Skeletal muscle satellite cell (primary cell): ENCODE results near the gene KRTAP1-5.
"Not testable (repeated sequence)": the region's sequence is repeated elsewhere in the genome, so short reads cannot be mapped to it uniquely, and the experiment has no call there.

Experiments
- H3K27me3 ChIP-seq: 2 replicates; pipeline ENCODE4 v1.7.0; 2013; ENCODE audit warnings: low read length; ENCODE audit not compliant: control insufficient read depth, insufficient read depth
- H3K36me3 ChIP-seq: 2 replicates; pipeline ENCODE4 v1.7.0; 2013; ENCODE audit warnings: mild to moderate bottlenecking, control low read depth, low read length; ENCODE audit not compliant: insufficient read depth
- H3K4me1 ChIP-seq: 2 replicates; pipeline ENCODE4 v1.7.0; 2013; ENCODE audit warnings: low read length; ENCODE audit not compliant: control insufficient read depth, insufficient read depth
- H3K4me2 ChIP-seq: 2 replicates; pipeline ENCODE4 v1.7.0; 2013; ENCODE audit warnings: mild to moderate bottlenecking, low read length
- H3K4me3 ChIP-seq: 2 replicates; pipeline ENCODE4 v1.7.0; 2013; ENCODE audit warnings: low read length
- H3K9ac ChIP-seq: 2 replicates; pipeline ENCODE4 v1.7.0; 2013; ENCODE audit warnings: mild to moderate bottlenecking, low read depth, low read length, moderate library complexity
- H3K9me3 ChIP-seq: replicated peaks from 2 replicates; pipeline ENCODE4 v1.7.0; 2013; ENCODE audit warnings: mild to moderate bottlenecking, control low read depth, low read length

Gene KRTAP1-5

GRCh38 chr17:41061964-41062363 lies 35.0 kb upstream of the KRTAP1-5 start:
- Histone ChIP-seq H3K4me2 (no peak overlapping the region), H3K36me3 (no peaks in the 10 kb centered on the region), H3K4me3 (no peak overlapping the region), H3K27me3 (no peaks in the 10 kb centered on the region), H3K9me3 (no peaks in the 10 kb centered on the region), H3K4me1 (peaks cover 60% of the 10 kb centered on the region), H3K9ac (peak overlapping the region; percentile 80)

- H3K4me1 ChIP-seq = peaks cover 49% of the 10 kb centered on the region
- no peaks in the 10 kb centered on the region for H3K9me3 ChIP-seq
- no peaks in the 10 kb centered on the region for H3K36me3 ChIP-seq
- H3K4me3 ChIP-seq = no peak within 1 kb of the TSS
- H3K9ac ChIP-seq = peak within 1 kb of the TSS; percentile 76
- no peaks in the 10 kb centered on the region for H3K27me3 ChIP-seq
- peak within 1 kb of the TSS; percentile 67 for H3K4me2 ChIP-seq
Observed at GRCh38 chr17:41060052-41060604, 33.1 kb upstream of the KRTAP1-5 start, which contains the start of gene KRTAP2-3. Gene KRTAP2-3 (minus strand): TSS chr17:41060114. CDS start chr17:41060050, 64 bp downstream.

GRCh38 chr17:41059276-41060051 lies 32.5 kb upstream of the KRTAP1-5 start:
- H3K9ac ChIP-seq = peak overlapping the region; percentile 76
- H3K36me3 ChIP-seq, H3K9me3 ChIP-seq, H3K27me3 ChIP-seq, H3K4me3 ChIP-seq: not testable (repeated sequence)
- peaks cover 49% of the 10 kb centered on the region for H3K4me1 ChIP-seq
- peak overlapping the region; percentile 67 for H3K4me2 ChIP-seq

GRCh38 chr17:41058741-41059140 lies 31.7 kb upstream of the KRTAP1-5 start:
- Histone ChIP-seq H3K4me1 (peaks cover 48% of the 10 kb centered on the region), H3K4me3 (no peak overlapping the region), H3K27me3 (no peaks in the 10 kb centered on the region), H3K9me3 (no peaks in the 10 kb centered on the region), H3K36me3 (no peaks in the 10 kb centered on the region), H3K4me2 (peak overlapping the region; percentile 22), H3K9ac (peak overlapping the region; percentile 71)

- Histone ChIP-seq H3K4me1 (peaks cover 41% of the 10 kb centered on the region), H3K9ac (no peak overlapping the region), H3K27me3 (no peaks in the 10 kb centered on the region), H3K36me3 (no peaks in the 10 kb centered on the region), H3K4me3 (no peak overlapping the region), H3K9me3 (no peaks in the 10 kb centered on the region), H3K4me2 (no peak overlapping the region)
Observed at GRCh38 chr17:41057547-41057946, 30.5 kb upstream of the KRTAP1-5 start.

- H3K4me3 ChIP-seq, H3K9me3 ChIP-seq, H3K9ac ChIP-seq, H3K36me3 ChIP-seq, H3K4me2 ChIP-seq, H3K27me3 ChIP-seq: not testable (repeated sequence)
- peaks cover 24% of the 10 kb centered on the region for H3K4me1 ChIP-seq
Observed at GRCh38 chr17:41055130-41055529, 28.1 kb upstream of the KRTAP1-5 start, which contains the start of gene KRTAP2-2. Gene KRTAP2-2 (minus strand): TSS chr17:41055230. CDS start chr17:41055211, 19 bp downstream.

GRCh38 chr17:41054556-41054955 lies 27.5 kb upstream of the KRTAP1-5 start:
- peaks cover 20% of the 10 kb centered on the region for H3K4me1 ChIP-seq
- H3K36me3 ChIP-seq, H3K27me3 ChIP-seq, H3K9ac ChIP-seq, H3K4me3 ChIP-seq, H3K4me2 ChIP-seq, H3K9me3 ChIP-seq: not testable (repeated sequence)

- Histone ChIP-seq H3K9me3 (no peaks in the 10 kb centered on the region), H3K4me3 (no peak overlapping the region), H3K27me3 (no peaks in the 10 kb centered on the region), H3K4me1 (peaks cover 19% of the 10 kb centered on the region), H3K36me3 (no peaks in the 10 kb centered on the region), H3K9ac (no peak overlapping the region), H3K4me2 (no peak overlapping the region)
Observed at GRCh38 chr17:41054025-41054424, 27.0 kb upstream of the KRTAP1-5 start.

GRCh38 chr17:41052566-41052965 lies 25.6 kb upstream of the KRTAP1-5 start:
- Histone ChIP-seq H3K9me3 (no peaks in the 10 kb centered on the region), H3K9ac (no peak overlapping the region), H3K36me3 (no peaks in the 10 kb centered on the region), H3K4me1 (peaks cover 25% of the 10 kb centered on the region), H3K27me3 (no peaks in the 10 kb centered on the region), H3K4me2 (no peak overlapping the region), H3K4me3 (no peak overlapping the region)

GRCh38 chr17:41049110-41049509 lies 22.1 kb upstream of the KRTAP1-5 start:
- H3K4me1 ChIP-seq = peaks cover 25% of the 10 kb centered on the region
- no peaks in the 10 kb centered on the region for H3K9me3 ChIP-seq
- peak overlapping the region; percentile 56 for H3K4me2 ChIP-seq
- H3K27me3 ChIP-seq = no peaks in the 10 kb centered on the region
- no peaks in the 10 kb centered on the region for H3K36me3 ChIP-seq
- H3K9ac ChIP-seq = peak overlapping the region; percentile 83
- peak overlapping the region; percentile 26 for H3K4me3 ChIP-seq

GRCh38 chr17:41048441-41048840 lies 21.4 kb upstream of the KRTAP1-5 start:
- peaks cover 25% of the 10 kb centered on the region for H3K4me1 ChIP-seq
- no peaks in the 10 kb centered on the region for H3K27me3 ChIP-seq
- peak overlapping the region; percentile 56 for H3K4me2 ChIP-seq
- no peaks in the 10 kb centered on the region for H3K36me3 ChIP-seq
- no peaks in the 10 kb centered on the region for H3K9me3 ChIP-seq
- H3K9ac ChIP-seq = peak overlapping the region; percentile 83
- H3K4me3 ChIP-seq = peak overlapping the region; percentile 26
